Measurements from ENCODE around the gene SCPEP1. TPM values are rescaled to one million over a fixed set of nuclear protein-coding genes. Genes with fewer than 3 reads are reported as not detected.

The SCPEP1 gene
- polyA plus RNA-seq, 1 of the 3 experiments (the other 2 are of a cell fraction), result 99.6 TPM

DNA sequence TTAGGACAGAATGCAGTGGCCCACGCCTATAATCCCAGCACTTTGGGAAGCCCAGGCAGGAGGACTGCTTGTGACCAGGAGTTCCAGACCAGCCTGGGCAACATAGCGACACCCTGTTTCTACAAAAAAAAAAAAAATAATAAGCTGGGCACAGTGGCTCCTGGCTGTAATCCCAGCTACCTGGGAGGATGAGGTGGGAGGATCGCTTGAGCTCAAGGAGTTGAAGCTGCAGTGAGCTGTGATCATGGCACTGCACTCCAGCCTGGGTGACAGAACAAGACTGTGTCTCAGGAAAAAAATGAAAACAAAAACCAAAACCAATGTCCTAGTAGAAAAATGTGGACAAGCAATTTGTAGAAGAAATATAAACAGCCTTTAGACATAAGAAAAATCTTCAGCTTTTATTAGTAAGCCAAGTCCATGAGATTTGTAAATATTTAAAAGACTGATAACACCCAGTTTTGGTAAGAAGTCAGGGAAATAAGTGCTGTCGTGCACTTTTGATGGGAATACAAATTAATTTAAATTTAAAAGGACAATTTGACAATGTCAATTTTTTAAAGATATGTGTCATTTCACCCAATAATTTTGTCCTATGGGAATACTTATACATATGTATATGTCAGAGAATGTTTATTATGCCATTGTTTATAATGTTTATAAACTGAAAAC, 11.1 kb downstream of the SCPEP1 start:
- Histone ChIP-seq H3K27ac (ENCODE audit: low read depth in 2 of 2, low read length in 1 of 2) (no peak overlapping the region), H3K9me2 (no peaks in the 10 kb centered on the region), H3K9ac (no peak overlapping the region), H4K20me1 (ENCODE audit: insufficient read depth) (no peaks in the 10 kb centered on the region), H3K79me2 (ENCODE audit: insufficient read depth) (no peaks in the 10 kb centered on the region), H2AFZ (ENCODE audit: low read depth) (no peak overlapping the region), H3K4me3 (ENCODE audit: low read depth in 2 of 2, low read length in 1 of 2) (no peak overlapping the region), H3K4me1 (ENCODE audit: control insufficient read depth in 1 of 2, insufficient read depth in 2 of 2, low read depth in 1 of 2, low read length in 1 of 2) (no peaks in the 10 kb centered on the region), H3K4me2 (no peak overlapping the region), H3K9me3 (no peaks in the 10 kb centered on the region), H3F3A (replicated peaks; ENCODE audit: insufficient read depth) (no peaks in the 10 kb centered on the region), H3K27me3 (ENCODE audit: insufficient read depth) (no peaks in the 10 kb centered on the region), H3K36me3 (replicated peaks in 1 of 2; ENCODE audit: control insufficient read depth in 1 of 2, insufficient read depth in 2 of 2, low read length in 1 of 2) (peaks cover 13 to 22% of the 10 kb centered on the region in 2 experiments)
- POLR2A ChIA-PET, result no interaction called here
- CTCF ChIA-PET, result interaction anchor here (1.3 kb wide), 1 partner anchor 173 kb away, joined by 3 read pairs; no protein-coding TSS in a partner anchor
- no peak for TF ChIP-seq EZH2phosphoT487 (IDR thresholded peaks at IDR 0.05; ENCODE audit: borderline replicate concordance, low read depth)
- TF ChIP-seq, protein P1, sequence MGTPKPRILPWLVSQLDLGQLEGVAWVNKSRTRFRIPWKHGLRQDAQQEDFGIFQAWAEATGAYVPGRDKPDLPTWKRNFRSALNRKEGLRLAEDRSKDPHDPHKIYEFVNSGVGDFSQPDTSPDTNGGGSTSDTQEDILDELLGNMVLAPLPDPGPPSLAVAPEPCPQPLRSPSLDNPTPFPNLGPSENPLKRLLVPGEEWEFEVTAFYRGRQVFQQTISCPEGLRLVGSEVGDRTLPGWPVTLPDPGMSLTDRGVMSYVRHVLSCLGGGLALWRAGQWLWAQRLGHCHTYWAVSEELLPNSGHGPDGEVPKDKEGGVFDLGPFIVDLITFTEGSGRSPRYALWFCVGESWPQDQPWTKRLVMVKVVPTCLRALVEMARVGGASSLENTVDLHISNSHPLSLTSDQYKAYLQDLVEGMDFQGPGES (IDR thresholded peaks at IDR 0.05; ENCODE audit: low read depth, low read length), result no peak
- TF ChIP-seq EP300 (IDR thresholded peaks at IDR 0.05; ENCODE audit: borderline replicate concordance in 1 of 2, low read depth in 1 of 2, low read length in 1 of 2), result no peak
- TF ChIP-seq RFX5 (IDR thresholded peaks at IDR 0.05; ENCODE audit: low read length), result no peak
- TF ChIP-seq TCF12 (IDR thresholded peaks at IDR 0.05), result no peak
- no peak for TF ChIP-seq RCOR1 (IDR thresholded peaks at IDR 0.05; ENCODE audit: low read length)
- TF ChIP-seq SIN3A (IDR thresholded peaks at IDR 0.05; ENCODE audit: borderline replicate concordance, low read depth, low read length), result no peak
- TF ChIP-seq MXI1 (IDR thresholded peaks at IDR 0.05; ENCODE audit: low read depth, low read length), result no peak
- TF ChIP-seq NFIC (IDR thresholded peaks at IDR 0.05; ENCODE audit: borderline replicate concordance), result no peak
- TF ChIP-seq MEF2A (IDR thresholded peaks at IDR 0.05; ENCODE audit: borderline replicate concordance, low read depth), result no peak
- 88% methylated on average over 4 of the region's 4 CpGs for WGBS (ENCODE audit: low lambda C conversion rate)
- no peak for DNase-seq

DNA sequence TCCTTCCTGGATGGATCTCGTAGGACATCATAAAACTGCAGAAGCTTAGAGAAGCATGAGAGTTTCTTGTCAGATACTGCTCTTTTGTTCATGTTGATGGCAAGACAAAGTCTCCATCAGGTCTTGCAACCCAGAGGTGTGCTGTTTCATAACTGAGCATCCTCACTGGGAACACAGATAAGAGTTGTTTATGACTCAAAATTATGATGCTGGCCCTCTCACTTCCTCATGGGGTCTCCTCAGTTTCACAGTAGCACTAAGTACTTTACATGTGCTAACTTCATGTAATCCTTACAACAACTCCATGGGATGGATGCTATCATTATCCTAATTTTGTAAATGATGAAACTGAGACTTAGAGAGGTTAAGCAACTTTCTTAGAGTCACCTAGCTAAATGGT, 14.4 kb downstream of the SCPEP1 start:
- no peaks in the 10 kb centered on the region for H3K4me1 ChIP-seq (ENCODE audit: control insufficient read depth in 1 of 2, insufficient read depth in 2 of 2, low read depth in 1 of 2, low read length in 1 of 2)
- H3K27ac ChIP-seq (ENCODE audit: low read depth in 2 of 2, low read length in 1 of 2), result no peak overlapping the region
- no peak overlapping the region for H3K9ac ChIP-seq
- H3K79me2 ChIP-seq (ENCODE audit: insufficient read depth), result no peaks in the 10 kb centered on the region
- H3K4me3 ChIP-seq (ENCODE audit: low read depth in 2 of 2, low read length in 1 of 2), result no peak overlapping the region
- no peaks in the 10 kb centered on the region for H3K9me3 ChIP-seq
- H3K36me3 ChIP-seq (replicated peaks in 1 of 2; ENCODE audit: control insufficient read depth in 1 of 2, insufficient read depth in 2 of 2, low read length in 1 of 2), result peaks cover 19 to 27% of the 10 kb centered on the region in 2 experiments
- H2AFZ ChIP-seq (ENCODE audit: low read depth), result no peak overlapping the region
- no peak for TF ChIP-seq TCF12 (IDR thresholded peaks at IDR 0.05)
- no peak for TF ChIP-seq MXI1 (IDR thresholded peaks at IDR 0.05; ENCODE audit: low read depth, low read length)
- no peak for TF ChIP-seq RXRA (IDR thresholded peaks at IDR 0.05; ENCODE audit: borderline replicate concordance, low read depth)
- no peak for TF ChIP-seq TAF1 (IDR thresholded peaks at IDR 0.05; ENCODE audit: borderline replicate concordance, low read depth, low read length)
- TF ChIP-seq SMC3 (IDR thresholded peaks at IDR 0.05; ENCODE audit: low read depth, low read length), result no peak
- TF ChIP-seq, protein P2, sequence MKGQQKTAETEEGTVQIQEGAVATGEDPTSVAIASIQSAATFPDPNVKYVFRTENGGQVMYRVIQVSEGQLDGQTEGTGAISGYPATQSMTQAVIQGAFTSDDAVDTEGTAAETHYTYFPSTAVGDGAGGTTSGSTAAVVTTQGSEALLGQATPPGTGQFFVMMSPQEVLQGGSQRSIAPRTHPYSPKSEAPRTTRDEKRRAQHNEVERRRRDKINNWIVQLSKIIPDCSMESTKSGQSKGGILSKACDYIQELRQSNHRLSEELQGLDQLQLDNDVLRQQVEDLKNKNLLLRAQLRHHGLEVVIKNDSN (IDR thresholded peaks at IDR 0.05; ENCODE audit: borderline replicate concordance, low read depth), result no peak
- TF ChIP-seq RFX5 (IDR thresholded peaks at IDR 0.05; ENCODE audit: low read length), result no peak
- TF ChIP-seq, protein P3, sequence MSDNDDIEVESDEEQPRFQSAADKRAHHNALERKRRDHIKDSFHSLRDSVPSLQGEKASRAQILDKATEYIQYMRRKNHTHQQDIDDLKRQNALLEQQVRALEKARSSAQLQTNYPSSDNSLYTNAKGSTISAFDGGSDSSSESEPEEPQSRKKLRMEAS (IDR thresholded peaks at IDR 0.05; ENCODE audit: low read depth), result no peak
- TF ChIP-seq, protein P4, sequence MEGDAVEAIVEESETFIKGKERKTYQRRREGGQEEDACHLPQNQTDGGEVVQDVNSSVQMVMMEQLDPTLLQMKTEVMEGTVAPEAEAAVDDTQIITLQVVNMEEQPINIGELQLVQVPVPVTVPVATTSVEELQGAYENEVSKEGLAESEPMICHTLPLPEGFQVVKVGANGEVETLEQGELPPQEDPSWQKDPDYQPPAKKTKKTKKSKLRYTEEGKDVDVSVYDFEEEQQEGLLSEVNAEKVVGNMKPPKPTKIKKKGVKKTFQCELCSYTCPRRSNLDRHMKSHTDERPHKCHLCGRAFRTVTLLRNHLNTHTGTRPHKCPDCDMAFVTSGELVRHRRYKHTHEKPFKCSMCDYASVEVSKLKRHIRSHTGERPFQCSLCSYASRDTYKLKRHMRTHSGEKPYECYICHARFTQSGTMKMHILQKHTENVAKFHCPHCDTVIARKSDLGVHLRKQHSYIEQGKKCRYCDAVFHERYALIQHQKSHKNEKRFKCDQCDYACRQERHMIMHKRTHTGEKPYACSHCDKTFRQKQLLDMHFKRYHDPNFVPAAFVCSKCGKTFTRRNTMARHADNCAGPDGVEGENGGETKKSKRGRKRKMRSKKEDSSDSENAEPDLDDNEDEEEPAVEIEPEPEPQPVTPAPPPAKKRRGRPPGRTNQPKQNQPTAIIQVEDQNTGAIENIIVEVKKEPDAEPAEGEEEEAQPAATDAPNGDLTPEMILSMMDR (IDR thresholded peaks at IDR 0.05), result no peak
- no peak for TF ChIP-seq FOXM1 (IDR thresholded peaks at IDR 0.05; ENCODE audit: low read depth)
- no peak for TF ChIP-seq YY1 (IDR thresholded peaks at IDR 0.05; ENCODE audit: low read depth)
- no peak for TF ChIP-seq FOSL2 (IDR thresholded peaks at IDR 0.05; ENCODE audit: borderline replicate concordance, low read depth)
- no peak for TF ChIP-seq NFIC (IDR thresholded peaks at IDR 0.05; ENCODE audit: borderline replicate concordance)
- TF ChIP-seq NRF1 (IDR thresholded peaks at IDR 0.05; ENCODE audit: low read depth, low read length), result no peak
- DNase-seq, result no peak
- no peaks in the 10 kb centered on the region for H4K20me1 ChIP-seq (ENCODE audit: insufficient read depth)
- ChIA-PET POLR2A (no interaction called here), CTCF (interaction anchor here (1.5 kb wide), 1 partner anchor 18 kb away, joined by 4 read pairs; no protein-coding TSS in a partner anchor)
- H3K9me2 ChIP-seq, result no peaks in the 10 kb centered on the region
- H3K27me3 ChIP-seq (ENCODE audit: insufficient read depth), result no peaks in the 10 kb centered on the region
- H3K4me2 ChIP-seq, result no peak overlapping the region
- no peaks in the 10 kb centered on the region for H3F3A ChIP-seq (replicated peaks; ENCODE audit: insufficient read depth)
- 65% methylated on average over 1 of the region's 1 CpG for WGBS (ENCODE audit: low lambda C conversion rate)
